Suppressor macrophage treated with lipopolysaccharide for 4 hours (primary cell): ENCODE measurements around the gene SH3RF3.
"Not testable (repeated sequence)": the region's sequence is repeated elsewhere in the genome, so short reads cannot be mapped to it uniquely, and the experiment has no call there.

Experiments
- DNase-seq: peaks from one replicate; pipeline ENCODE4 v3.0.0-alpha.2; 2020

The SH3RF3 gene

GRCh38 chr2:109160714-109161440 lies 31.9 kb downstream of the SH3RF3 start:
- no peak for DNase-seq

- DNase-seq: not testable (repeated sequence)
Measured at GRCh38 chr2:109162367-109162766, 33.4 kb downstream of the SH3RF3 start.

GRCh38 chr2:109162999-109163398 lies 34.0 kb downstream of the SH3RF3 start:
- no peak for DNase-seq

GRCh38 chr2:109164311-109164710 lies 35.3 kb downstream of the SH3RF3 start:
- no peak for DNase-seq

GRCh38 chr2:109164739-109165221 lies 35.8 kb downstream of the SH3RF3 start:
- peak; percentile 28 for DNase-seq

- no peak for DNase-seq
Measured at GRCh38 chr2:109166811-109167210, 37.8 kb downstream of the SH3RF3 start.

GRCh38 chr2:109168086-109168485 lies 39.1 kb downstream of the SH3RF3 start:
- DNase-seq: no peak

- DNase-seq: no peak
Measured at GRCh38 chr2:109168716-109169115, 39.7 kb downstream of the SH3RF3 start.

GRCh38 chr2:109170645-109171044 lies 41.6 kb downstream of the SH3RF3 start:
- no peak for DNase-seq

GRCh38 chr2:109171444-109172334 lies 42.7 kb downstream of the SH3RF3 start:
- DNase-seq: no peak

GRCh38 chr2:109172556-109173105 lies 43.6 kb downstream of the SH3RF3 start:
- no peak for DNase-seq

- DNase-seq: no peak
Measured at GRCh38 chr2:109173311-109174171, 44.5 kb downstream of the SH3RF3 start.

GRCh38 chr2:109174214-109174613 lies 45.2 kb downstream of the SH3RF3 start:
- no peak for DNase-seq

- DNase-seq: no peak
Measured at GRCh38 chr2:109174626-109175349, 45.8 kb downstream of the SH3RF3 start.

- DNase-seq: no peak
Measured at GRCh38 chr2:109175350-109175678, 46.3 kb downstream of the SH3RF3 start.

- DNase-seq: no peak
Measured at GRCh38 chr2:109176928-109177327, 47.9 kb downstream of the SH3RF3 start.

- no peak for DNase-seq
Measured at GRCh38 chr2:109177635-109178034, 48.6 kb downstream of the SH3RF3 start.

GRCh38 chr2:109178968-109179367 lies 50.0 kb downstream of the SH3RF3 start:
- no peak for DNase-seq

- DNase-seq: no peak
Measured at GRCh38 chr2:109180786-109181185, 51.8 kb downstream of the SH3RF3 start.

- DNase-seq: peak; percentile 14
Measured at GRCh38 chr2:109182426-109182825, 53.4 kb downstream of the SH3RF3 start.

- no peak for DNase-seq
Measured at GRCh38 chr2:109183871-109184270, 54.9 kb downstream of the SH3RF3 start.

GRCh38 chr2:109184368-109184767 lies 55.4 kb downstream of the SH3RF3 start:
- DNase-seq: no peak
